ENCODE measurements around the gene GLP2R.

GLP2R gene

GRCh38 chr17:9929871-9930270 lies 104.1 kb downstream of the GLP2R start:
- Histone ChIP-seq H3K36me3 (ENCODE audit: control insufficient read depth, insufficient read depth, low read length) (no peaks in the 10 kb centered on the region), H3K4me1 (no peaks in the 10 kb centered on the region), H3K27ac (no peak overlapping the region), H3K9me3 (ENCODE audit: control insufficient read depth, low read length) (no peaks in the 10 kb centered on the region), H3K79me2 (no peaks in the 10 kb centered on the region), H3K9ac (no peak overlapping the region), H3K4me3 (ENCODE audit: low read depth, low read length) (no peak overlapping the region), H3K4me2 (ENCODE audit: low read length) (no peak overlapping the region), H2AFZ (no peak overlapping the region), H3K27me3 (ENCODE audit: control insufficient read depth, insufficient read depth, low read length) (no peaks in the 10 kb centered on the region)
- TF ChIP-seq, protein P1, sequence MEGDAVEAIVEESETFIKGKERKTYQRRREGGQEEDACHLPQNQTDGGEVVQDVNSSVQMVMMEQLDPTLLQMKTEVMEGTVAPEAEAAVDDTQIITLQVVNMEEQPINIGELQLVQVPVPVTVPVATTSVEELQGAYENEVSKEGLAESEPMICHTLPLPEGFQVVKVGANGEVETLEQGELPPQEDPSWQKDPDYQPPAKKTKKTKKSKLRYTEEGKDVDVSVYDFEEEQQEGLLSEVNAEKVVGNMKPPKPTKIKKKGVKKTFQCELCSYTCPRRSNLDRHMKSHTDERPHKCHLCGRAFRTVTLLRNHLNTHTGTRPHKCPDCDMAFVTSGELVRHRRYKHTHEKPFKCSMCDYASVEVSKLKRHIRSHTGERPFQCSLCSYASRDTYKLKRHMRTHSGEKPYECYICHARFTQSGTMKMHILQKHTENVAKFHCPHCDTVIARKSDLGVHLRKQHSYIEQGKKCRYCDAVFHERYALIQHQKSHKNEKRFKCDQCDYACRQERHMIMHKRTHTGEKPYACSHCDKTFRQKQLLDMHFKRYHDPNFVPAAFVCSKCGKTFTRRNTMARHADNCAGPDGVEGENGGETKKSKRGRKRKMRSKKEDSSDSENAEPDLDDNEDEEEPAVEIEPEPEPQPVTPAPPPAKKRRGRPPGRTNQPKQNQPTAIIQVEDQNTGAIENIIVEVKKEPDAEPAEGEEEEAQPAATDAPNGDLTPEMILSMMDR (IDR thresholded peaks at IDR 0.05) = no peak

GRCh38 chr17:9931144-9931741 lies 105.5 kb downstream of the GLP2R start:
- H3K4me3 ChIP-seq (ENCODE audit: low read depth, low read length) = no peak overlapping the region
- no peak overlapping the region for H2AFZ ChIP-seq
- no peak overlapping the region for H3K4me2 ChIP-seq (ENCODE audit: low read length)
- H3K9me3 ChIP-seq (ENCODE audit: control insufficient read depth, low read length) = no peaks in the 10 kb centered on the region
- H3K9ac ChIP-seq = no peak overlapping the region
- no peaks in the 10 kb centered on the region for H3K79me2 ChIP-seq
- H3K27me3 ChIP-seq (ENCODE audit: control insufficient read depth, insufficient read depth, low read length) = no peaks in the 10 kb centered on the region
- no peak overlapping the region for H3K27ac ChIP-seq
- no peaks in the 10 kb centered on the region for H3K4me1 ChIP-seq
- no peaks in the 10 kb centered on the region for H3K36me3 ChIP-seq (ENCODE audit: control insufficient read depth, insufficient read depth, low read length)
- TF ChIP-seq, protein P1 (IDR thresholded peaks at IDR 0.05) = no peak

DNA sequence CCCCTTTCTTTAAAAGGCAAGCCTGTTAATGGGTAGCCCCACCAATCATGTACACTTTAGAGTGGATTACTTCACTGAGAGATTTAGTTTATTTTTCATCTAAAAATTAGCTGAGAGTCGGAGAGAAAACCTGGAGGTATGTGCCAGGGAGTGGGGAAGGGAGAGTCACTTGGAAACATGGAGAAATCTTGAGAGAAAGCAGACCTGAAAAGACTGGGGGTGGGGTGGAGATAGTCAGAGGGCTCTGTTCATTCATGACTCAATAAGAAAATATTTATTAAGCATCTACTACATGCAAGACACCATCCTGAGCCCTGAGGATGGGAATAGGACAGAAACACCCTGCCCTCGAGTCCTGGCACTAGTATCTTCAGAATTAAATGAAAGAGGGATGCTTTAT lies 106.8 kb downstream of the GLP2R start:
- H3K27me3 ChIP-seq (ENCODE audit: control insufficient read depth, insufficient read depth, low read length) = no peaks in the 10 kb centered on the region
- no peaks in the 10 kb centered on the region for H3K4me1 ChIP-seq
- TF ChIP-seq, protein P1 (IDR thresholded peaks at IDR 0.05) = no peak
- H3K4me3 ChIP-seq (ENCODE audit: low read depth, low read length) = no peak overlapping the region
- no peaks in the 10 kb centered on the region for H3K79me2 ChIP-seq
- no peak overlapping the region for H3K4me2 ChIP-seq (ENCODE audit: low read length)
- H3K36me3 ChIP-seq (ENCODE audit: control insufficient read depth, insufficient read depth, low read length) = no peaks in the 10 kb centered on the region
- no peak overlapping the region for H3K9ac ChIP-seq
- no peaks in the 10 kb centered on the region for H3K9me3 ChIP-seq (ENCODE audit: control insufficient read depth, low read length)
- H3K27ac ChIP-seq = no peak overlapping the region
- H2AFZ ChIP-seq = no peak overlapping the region

DNA sequence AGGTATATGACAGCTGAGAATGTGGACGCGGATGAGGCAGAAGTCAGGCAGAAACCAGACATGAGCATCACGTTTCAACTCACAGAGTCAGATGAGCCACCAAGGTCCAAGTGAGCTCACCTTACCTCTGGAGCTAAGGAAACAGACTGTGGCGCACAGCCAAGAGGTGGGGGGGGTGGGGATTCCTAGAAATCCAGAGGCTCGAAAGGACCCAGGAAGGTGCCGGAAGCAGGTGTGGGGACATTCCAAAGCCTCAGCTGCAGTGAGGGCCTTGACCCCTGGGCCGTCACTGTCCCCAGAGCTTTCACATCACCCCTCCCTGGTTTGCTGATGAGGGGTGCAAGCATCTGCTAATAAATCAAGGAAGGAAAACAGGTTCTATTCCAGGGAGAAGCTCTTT lies 108.6 kb downstream of the GLP2R start:
- Histone ChIP-seq H3K27me3 (ENCODE audit: control insufficient read depth, insufficient read depth, low read length) (no peaks in the 10 kb centered on the region), H3K9me3 (ENCODE audit: control insufficient read depth, low read length) (no peaks in the 10 kb centered on the region), H3K4me2 (ENCODE audit: low read length) (no peak overlapping the region), H3K4me3 (ENCODE audit: low read depth, low read length) (no peak overlapping the region), H3K79me2 (no peaks in the 10 kb centered on the region), H2AFZ (no peak overlapping the region), H3K4me1 (no peaks in the 10 kb centered on the region), H3K36me3 (ENCODE audit: control insufficient read depth, insufficient read depth, low read length) (no peaks in the 10 kb centered on the region), H3K27ac (no peak overlapping the region), H3K9ac (no peak overlapping the region)
- TF ChIP-seq, protein P1 (IDR thresholded peaks at IDR 0.05) = no peak

- H3K4me3 ChIP-seq (ENCODE audit: low read depth, low read length) = no peak overlapping the region
These were observed 109.7 kb downstream of the GLP2R start for GRCh38 chr17:9935408-9935807.

More at GRCh38 chr17:9935408-9935807, 109.7 kb downstream of the GLP2R start:
- H3K4me2 ChIP-seq (ENCODE audit: low read length) = no peak overlapping the region
- no peaks in the 10 kb centered on the region for H3K9me3 ChIP-seq (ENCODE audit: control insufficient read depth, low read length)
- no peaks in the 10 kb centered on the region for H3K27me3 ChIP-seq (ENCODE audit: control insufficient read depth, insufficient read depth, low read length)
- no peaks in the 10 kb centered on the region for H3K79me2 ChIP-seq
- no peak overlapping the region for H3K9ac ChIP-seq
- H3K27ac ChIP-seq = no peak overlapping the region
- no peaks in the 10 kb centered on the region for H3K36me3 ChIP-seq (ENCODE audit: control insufficient read depth, insufficient read depth, low read length)
- no peak overlapping the region for H2AFZ ChIP-seq
- TF ChIP-seq, protein P1 (IDR thresholded peaks at IDR 0.05) = no peak
- no peaks in the 10 kb centered on the region for H3K4me1 ChIP-seq
